NB4 (cell line): ENCODE measurements around the gene EIF2B5.

ENCODE experiments used
- DNase-seq: peaks from one replicate; pipeline ENCODE4 v3.0.0; 2010; ENCODE audit warnings: low read depth
- H3K4me3 ChIP-seq: one replicate; pipeline ENCODE4 v1.5.1; 2011; ENCODE audit warnings: mild to moderate bottlenecking, low read depth, low read length, moderate library complexity
- CTCF ChIP-seq: IDR thresholded peaks from one replicate; pipeline ENCODE4 v1.5.1; 2012; ENCODE audit warnings: low read depth, low read length
- MAX ChIP-seq: IDR thresholded peaks from 2 replicates; pipeline ENCODE4 v1.6.1; 2011; ENCODE audit warnings: low read depth, low read length
- MYC ChIP-seq: IDR thresholded peaks from 2 replicates; pipeline ENCODE4 v1.6.1; 2011; ENCODE audit warnings: low read depth, low read length
- POLR2A ChIP-seq: IDR thresholded peaks from 2 replicates; pipeline ENCODE4 v1.6.1; 2011; ENCODE audit warnings: mild to moderate bottlenecking; ENCODE audit not compliant: insufficient read length; ENCODE audit errors: extremely low read depth

The EIF2B5 gene

GRCh38 chr3:184132945-184133344 lies 2.2 kb upstream of the EIF2B5 start:
- DNase-seq: no peak
- TF ChIP-seq CTCF (no peak), MYC (no peak), MAX (no peak), POLR2A (no peak)
- H3K4me3 ChIP-seq: no peak overlapping the region

GRCh38 chr3:184133840-184134745 lies 1.1 kb upstream of the EIF2B5 start:
- H3K4me3 ChIP-seq: peak overlapping the region; percentile 100
- peak; percentile 96 for TF ChIP-seq MAX
- peak; percentile 39 for TF ChIP-seq POLR2A
- TF ChIP-seq MYC: peak; percentile 99
- TF ChIP-seq CTCF: no peak
- DNase-seq: peak; percentile 91

GRCh38 chr3:184134746-184135148 lies 411 bp upstream of the EIF2B5 start:
- TF ChIP-seq MAX (no peak), CTCF (no peak), POLR2A (no peak), MYC (no peak)
- H3K4me3 ChIP-seq: peak overlapping the region; percentile 100
- no peak for DNase-seq

GRCh38 chr3:184135911-184136260 lies 728 bp downstream of the EIF2B5 start:
- peak overlapping the region; percentile 100 for H3K4me3 ChIP-seq
- TF ChIP-seq POLR2A (no peak), MYC (no peak), MAX (no peak), CTCF (no peak)
- DNase-seq: no peak

- no peak overlapping the region for H3K4me3 ChIP-seq
- TF ChIP-seq MAX: no peak
- no peak for TF ChIP-seq CTCF
- no peak for TF ChIP-seq MYC
- TF ChIP-seq POLR2A: no peak
- DNase-seq: no peak
Measured at GRCh38 chr3:184140436-184140835, 5.3 kb downstream of the EIF2B5 start.
